ENCODE results near the gene UBE3A.
A peak's percentile ranks its signal among the peaks of the same experiment; 100 is the strongest.

UBE3A gene

DNA sequence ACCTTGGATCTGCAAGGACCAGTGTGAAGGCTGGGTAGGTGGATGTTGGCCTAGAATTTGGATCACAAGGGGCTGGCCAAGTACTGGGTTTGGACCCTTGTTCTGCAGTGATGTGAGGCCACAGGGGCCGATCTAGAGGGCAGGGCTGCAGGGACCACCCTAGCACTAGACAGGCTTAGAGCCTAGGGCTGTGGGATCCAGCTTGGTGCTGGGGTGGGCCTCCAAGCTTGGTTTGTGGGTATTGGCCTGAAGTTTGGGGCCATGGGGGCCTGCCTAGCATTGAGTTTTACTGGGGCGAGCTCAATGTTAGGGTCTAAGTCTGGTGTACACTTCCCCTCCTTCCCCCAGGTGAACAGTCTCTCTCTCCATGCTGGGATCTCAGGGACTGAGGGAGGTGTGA lies 36.5 kb downstream of the UBE3A start:
- DNase-seq: no peak

DNA sequence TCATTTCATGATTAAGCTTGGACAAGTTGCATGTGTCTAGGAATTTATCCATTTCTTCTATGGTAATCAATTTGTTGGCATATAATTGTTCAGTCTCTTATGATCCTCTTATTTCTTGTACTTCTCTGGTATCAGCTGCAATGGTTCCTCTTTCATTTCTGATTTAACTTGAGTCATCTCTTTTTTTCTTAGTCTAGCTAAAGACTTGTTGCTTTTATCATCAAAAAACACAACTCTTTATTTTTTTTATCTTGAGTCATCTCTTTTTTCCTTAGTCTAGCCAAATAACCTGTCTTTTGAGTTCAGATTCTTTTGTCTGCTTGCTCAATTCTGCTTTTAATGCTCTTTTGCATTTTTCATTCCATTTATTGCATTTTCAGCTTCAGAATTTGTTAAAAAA lies 37.3 kb downstream of the UBE3A start:
- DNase-seq: no peak

DNA sequence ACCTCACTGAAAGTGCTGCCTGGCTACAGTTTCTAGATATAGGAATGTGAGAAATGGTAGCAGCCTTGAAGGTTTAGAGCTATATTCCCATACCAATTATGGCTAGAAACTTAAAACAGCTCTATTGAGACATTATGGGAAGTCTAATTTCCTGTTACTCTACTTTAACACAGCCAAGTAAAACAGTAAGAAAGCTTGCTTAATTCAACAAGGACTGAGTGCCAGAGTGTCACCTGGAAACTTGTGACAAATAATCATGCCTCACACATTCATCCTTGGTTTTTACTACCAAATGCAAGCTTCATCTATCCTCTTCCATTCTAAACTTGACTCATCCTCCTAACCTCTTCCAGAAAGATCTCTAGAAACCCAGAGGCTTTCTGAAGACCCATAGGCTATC lies 41.7 kb downstream of the UBE3A start:
- no peak for DNase-seq

DNA sequence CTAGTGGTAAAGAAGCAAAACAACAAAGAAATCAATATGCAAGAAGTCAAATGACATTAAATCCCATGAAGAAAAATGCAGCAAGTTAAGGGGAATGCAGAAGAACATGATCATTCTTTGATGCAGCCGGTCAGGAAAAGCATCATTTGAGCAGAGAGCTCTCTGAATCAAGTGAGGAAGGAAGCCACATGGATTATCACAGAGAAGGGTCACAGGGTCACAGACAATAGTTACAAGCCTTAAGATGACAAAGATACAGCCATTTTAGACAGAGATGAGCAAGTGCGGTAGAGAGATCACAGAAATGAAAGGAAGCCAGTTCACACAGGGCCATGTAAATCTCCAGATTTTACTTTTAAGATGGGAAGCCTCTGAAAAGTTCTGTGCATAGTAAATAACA lies 43.9 kb downstream of the UBE3A start:
- no peak for DNase-seq

DNA sequence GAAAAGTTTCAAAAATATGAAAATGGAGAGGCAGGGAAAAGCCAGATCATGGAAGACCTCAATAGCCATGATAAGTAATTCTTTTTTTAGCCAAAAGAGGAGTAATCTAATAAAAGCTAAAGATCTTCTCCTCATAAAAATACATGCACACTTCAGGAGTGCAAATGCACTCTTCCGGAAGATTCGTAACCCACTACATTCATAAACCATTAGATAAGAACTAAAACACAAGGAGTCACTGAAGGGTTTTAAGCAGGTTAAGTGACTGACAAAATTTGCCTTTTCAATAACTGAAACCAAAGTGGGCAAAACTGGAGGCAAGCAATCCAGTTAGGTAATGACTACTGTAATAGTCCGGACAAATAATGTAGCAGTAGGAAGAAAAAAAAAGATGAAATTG lies 46.0 kb downstream of the UBE3A start:
- no peak for DNase-seq

DNA sequence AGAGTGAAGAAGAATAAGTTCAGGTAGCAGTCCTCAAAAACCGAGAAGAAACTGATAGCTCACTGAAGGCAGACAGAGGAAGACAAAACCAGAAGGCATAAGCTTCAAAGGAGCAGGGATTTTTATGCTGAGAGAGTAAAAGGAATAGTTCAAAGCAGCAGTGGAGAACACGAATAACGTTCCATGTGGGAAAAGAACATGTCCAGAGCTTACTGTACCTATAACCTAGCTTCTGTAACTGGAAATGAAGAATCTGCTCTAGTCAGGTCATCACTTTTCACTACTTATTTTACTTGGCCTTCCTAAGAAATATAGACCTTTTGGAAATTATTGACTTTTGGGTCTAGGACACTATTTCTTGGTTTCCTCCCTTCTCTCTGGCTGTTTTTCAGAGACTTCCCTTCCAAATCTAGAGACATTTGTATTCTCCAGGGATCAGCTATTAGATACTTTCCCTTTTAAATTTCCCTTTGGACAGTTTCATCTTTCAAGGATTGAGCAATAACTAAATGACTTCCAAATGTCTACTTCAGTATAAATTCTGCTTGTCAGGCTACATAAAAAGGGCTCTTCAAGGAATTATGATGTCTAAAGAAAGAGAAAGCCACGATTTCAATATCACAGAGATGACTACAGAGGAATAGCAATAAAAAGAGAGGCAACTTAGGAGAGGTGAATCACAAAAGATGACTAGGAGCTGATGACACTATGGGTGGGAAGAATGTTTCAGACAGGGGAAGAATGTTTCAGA lies 46.7 kb downstream of the UBE3A start:
- DNase-seq: no peak

DNA sequence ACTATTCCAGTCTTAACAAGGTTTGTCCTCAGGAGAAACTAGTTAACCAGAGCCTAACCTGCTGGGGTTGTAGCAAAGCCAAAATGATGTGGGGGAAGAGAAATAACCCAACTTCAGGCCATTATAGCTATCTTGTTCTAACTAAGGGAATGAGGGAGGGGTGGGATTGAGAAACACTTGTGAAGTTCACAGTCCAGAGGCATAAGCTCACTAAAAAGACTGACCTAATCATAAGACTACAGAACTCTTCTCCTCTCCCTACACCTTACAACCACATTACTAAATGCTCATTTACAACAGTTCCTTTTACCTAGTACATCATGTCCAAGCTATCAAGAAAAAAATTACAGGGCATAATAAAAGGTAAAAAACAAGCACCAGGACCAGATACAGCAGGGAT lies 52.8 kb downstream of the UBE3A start:
- no peak for DNase-seq

DNA sequence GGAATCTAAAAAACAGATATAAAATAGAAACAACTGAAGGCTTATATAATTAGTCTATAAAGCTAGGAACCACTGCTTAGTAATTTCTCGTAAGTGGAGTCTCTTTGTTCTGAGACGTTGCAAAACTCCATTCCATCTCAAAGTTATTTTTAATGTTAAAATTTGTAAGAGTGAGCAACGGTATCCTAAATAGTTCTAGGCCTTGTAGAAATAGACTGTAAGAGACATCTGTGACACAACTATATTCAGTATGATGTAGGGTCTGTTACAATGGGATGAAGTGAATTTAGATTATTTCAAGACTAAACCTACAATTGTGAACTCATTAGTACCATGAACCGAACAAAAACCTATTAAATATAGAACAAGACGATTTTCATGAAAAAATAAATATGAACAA lies 57.2 kb downstream of the UBE3A start:
- no peak for DNase-seq

DNA sequence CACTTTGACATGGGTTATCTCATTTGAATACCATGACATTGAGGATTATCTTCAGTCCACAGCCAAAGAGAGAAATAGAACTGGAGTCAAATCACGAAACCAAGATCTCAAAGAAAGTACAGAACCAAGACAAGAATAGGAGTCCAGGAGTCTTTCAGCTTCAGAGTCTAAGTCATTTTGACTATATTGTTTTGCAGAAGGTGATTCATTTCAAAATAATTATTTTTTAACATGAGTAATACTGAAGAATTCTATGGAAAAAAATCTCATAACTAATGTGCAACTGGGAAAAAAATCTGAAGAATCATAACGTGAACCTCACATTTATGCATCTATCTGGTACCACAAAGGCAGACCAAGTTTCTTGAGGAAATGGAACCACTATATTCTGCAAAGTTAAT lies 60.3 kb downstream of the UBE3A start:
- peak; percentile 33 for DNase-seq

DNA sequence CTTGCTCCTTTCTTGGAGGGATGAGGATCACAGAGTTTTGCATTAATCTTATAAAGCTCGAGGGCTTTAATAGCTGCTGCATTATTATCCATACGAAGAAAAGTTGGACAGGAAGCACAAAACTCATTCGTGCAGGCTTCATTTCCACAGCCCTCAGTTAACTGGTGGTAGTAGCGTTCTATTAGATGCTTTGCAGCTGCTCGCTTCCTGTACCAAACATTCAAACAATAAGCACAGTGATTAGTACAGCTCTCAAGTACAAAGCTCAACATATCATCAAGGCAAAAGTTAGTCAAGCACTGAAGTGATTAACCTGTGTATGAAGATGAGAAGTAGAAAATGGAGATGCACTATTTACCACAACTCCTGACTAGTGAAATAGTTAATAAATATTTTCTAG lies 63.3 kb downstream of the UBE3A start:
- DNase-seq: no peak

DNA sequence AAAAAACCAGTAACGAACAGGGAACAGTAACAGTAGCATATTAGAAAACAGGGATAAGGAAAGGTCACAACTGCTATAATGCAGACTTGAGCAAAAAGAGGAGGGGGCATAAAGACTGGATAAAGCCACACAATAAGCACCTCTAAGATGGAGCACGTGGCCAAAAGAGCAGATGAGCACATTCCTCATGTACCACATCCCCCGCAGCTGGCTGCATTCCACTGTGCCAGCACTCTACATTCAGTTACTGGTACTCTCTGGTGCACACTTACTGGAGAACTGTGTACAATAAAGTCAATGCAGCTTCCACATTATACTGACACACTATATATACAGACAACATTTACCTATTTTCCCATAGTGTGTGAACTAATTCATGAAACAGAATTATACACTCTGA lies 64.7 kb downstream of the UBE3A start:
- no peak for DNase-seq

DNA sequence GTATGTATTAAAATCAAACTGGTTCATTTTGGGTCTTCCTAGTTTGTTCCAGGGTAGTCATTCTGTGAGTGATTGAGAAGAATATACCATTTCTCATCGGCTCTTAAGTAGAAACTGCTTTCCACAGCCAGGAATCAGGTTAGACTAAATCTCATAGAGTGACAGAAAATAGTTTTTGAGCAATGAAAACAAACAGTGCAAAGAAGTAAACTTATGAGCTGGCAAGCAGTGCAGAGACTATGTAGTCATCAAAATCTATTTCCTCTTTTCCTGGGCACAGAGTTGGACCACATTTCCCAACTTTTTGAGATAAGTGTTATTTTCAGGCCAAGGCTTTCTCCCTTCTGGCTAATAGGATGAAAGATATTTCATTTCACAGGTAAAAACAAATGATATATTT lies 66.5 kb downstream of the UBE3A start:
- no peak for DNase-seq

DNA sequence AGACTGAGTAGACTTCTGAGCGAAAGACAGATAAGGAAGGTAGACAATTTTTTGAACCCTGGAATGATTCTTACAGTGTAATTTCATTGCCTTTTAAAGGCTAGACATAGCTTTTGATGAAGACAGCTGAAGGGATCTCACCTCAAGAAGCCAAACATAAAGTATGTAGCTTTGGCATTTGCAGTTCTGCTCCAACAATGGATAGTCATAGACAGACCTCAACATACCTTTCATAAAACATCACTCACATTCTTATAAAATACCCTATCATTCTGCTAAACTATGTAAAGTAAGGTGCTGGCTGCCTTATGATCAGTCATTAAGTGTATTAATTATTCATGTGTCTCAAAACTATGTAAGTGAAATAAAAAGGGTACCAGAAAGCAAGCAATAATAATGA lies 70.0 kb downstream of the UBE3A start:
- no peak for DNase-seq

DNA sequence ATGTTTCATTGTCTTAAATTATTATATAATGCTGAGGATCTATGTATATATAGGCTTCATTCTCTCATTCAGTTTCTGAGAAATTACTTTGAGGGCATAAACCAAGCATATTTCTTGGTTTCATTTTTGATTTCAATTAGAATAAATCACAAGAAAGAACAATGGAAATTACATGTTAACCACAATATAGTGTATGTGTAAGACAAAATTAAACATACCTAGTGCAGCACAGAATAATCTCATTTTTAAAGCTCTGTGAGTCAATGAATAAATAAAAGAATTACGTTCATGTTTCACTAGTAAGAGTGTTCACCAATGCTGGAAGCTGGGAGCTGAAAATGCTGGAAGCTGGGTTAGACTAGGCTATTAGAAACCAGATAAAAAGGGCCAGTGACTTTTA lies 72.8 kb downstream of the UBE3A start:
- DNase-seq: no peak

DNA sequence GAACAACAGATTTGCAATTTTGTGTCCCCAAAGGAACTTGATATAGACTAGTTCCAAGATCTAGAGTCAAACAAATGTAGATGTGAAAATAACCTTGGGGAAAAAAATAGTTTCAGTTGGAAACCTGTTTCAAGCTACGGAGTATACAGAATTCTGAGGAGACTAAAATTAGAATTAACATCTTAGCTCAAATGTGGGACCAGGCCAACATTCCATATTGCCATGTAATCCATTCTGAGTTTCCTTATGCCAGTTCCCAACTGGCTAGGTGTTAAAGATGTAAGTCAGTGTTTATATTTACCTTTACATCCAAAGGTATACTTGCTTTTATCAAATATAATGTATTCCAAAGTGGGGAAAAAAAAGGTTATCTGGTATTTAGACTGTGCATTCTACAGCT lies 76.3 kb downstream of the UBE3A start:
- DNase-seq: no peak

DNA sequence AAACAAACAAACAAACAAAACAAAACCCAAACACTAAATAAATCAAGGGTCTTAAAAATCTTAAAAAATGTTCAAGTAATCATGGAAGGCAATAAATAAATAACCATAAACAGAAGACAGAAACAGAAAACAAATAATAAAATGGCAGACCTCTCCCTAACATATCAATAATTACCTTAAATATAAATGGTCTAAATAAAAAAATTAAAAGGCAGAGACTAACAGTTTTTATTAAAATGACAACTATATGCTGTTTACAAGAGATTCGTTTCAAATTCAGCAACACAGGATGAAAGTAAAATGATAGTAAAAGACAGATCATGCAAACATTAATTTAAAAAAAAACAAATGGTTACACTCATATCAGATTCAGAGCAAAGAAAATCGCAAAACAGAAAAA lies 91.1 kb downstream of the UBE3A start:
- DNase-seq: no peak

DNA sequence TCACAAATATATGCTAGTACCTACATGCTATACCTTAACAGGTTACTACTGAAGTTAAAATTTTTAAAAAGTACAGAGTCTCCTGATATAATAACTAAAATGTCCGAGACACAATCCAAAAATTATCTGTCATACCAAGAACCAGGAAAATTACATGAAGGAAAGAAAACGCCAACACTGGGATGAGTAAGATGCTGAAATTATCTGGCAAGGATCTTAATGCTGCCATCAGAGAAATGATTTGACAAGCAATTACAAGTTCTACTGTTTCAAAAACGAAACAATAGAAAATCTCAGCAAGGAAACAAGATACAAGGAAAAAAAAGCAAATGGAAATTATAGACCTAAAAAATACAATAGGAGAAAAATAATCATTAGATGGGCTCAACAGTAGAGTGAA lies 92.5 kb downstream of the UBE3A start:
- no peak for DNase-seq

DNA sequence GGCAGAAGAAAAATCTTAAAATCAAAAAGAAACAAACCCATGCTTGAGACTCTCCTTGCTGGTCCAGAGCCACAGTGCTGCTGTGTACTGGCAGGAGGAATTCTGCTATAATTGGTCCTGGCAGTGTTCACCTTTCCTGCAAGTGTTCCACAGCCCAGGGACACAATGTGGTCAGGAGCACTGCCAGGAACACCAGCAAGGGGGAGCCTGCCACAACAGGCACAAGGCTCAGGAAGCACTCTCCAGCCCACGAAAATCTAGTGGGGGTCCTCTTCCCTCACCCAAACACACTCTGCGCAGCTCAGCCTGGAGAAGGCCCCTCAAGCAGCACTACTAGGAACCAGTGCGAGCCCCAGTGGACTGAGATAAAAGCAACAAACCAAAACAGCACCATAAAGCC lies 92.9 kb downstream of the UBE3A start:
- no peak for DNase-seq

DNA sequence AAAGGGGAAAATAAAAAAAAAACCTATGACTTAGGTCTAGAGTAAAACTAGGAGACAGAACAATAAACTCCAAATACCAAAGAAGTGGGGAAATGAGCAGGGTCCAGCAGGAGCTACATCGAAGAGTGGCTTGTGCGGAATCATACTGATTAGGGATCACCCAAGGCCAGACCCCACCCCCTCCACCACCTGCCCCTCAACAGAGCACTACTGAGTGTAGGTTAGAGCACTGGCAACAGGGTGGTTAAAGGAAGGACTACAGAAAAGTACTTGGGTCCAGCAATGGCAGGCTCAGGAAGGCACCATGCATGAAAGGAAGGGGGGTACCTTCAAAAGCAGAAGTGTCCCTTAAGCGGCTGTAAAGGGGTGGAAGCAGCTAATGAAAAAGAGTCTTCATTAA lies 96.2 kb downstream of the UBE3A start:
- no peak for DNase-seq

DNA sequence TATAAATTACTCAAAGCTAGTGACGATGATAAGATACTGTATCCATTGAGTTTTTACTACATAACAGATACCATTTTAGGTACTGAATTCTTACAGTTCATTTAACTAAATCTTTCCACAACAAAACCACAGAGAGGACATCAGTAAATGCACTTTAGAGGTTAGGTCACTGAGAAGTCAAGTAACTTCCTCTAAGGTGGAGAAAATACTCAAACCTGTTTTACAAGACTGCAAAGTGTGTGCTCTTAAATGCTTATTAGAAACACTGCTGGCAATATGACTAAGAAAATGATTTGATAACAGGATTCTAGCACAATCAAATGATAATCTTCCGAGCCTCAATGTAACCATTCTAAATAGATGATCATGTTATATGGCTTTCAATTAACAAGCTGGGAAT lies 99.4 kb downstream of the UBE3A start:
- DNase-seq: no peak

DNA sequence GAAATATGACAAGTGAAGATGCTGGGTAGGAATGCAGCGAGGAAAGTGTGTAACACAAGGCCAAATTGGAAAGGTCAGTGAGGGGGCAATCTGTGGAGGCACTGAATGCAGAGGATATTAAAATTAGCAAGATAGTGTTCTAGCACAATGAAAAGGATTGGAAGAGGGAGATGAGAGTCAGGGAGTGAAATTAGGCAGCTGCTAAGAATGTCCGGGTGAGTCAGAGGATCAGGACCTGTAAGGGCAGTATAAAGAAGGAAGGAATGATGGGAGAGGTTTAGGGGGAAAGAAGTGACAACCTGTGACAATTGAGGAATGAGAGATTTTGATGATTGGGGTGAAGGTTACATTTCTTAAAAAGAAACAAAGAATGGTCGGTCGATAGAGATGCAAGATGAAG lies 103.5 kb downstream of the UBE3A start:
- no peak for DNase-seq

DNA sequence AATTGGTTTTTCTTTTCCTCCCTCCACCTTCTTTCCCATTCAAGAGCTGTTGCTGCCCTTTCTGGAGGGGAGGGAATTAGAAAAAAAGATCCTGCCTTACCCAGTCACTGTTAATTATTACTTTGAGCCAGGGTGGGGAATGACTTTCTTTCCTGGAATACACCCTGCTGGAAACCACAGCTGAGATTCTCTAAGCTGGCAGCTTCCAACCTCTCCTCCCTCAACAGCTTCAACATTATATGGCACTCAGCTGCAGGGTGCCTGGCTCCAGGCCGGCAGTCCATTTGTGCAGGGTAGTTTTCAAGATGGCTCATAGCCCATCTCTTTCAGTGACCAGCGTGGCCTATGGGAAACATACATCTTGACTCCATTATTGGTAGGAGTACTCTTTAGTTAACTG lies 105.8 kb downstream of the UBE3A start:
- no peak for DNase-seq

DNA sequence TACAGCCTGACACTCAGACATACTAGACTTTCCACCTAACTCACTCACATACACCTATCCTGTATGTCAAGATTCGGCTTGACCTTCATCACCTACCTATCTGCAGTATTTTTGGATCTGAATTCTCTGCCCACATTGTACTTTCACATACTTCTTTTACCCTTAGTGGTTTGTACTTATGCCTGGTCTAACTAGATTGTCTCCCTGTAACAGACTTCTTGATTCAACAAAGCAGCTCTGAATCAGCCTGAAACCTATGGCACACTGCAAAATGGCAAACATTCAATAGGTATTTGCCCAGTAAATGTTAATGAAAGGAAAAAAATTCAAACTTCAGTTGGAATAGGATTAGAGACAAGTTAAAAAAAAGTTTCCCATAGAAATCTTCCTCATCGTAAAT lies 106.5 kb downstream of the UBE3A start:
- no peak for DNase-seq

DNA sequence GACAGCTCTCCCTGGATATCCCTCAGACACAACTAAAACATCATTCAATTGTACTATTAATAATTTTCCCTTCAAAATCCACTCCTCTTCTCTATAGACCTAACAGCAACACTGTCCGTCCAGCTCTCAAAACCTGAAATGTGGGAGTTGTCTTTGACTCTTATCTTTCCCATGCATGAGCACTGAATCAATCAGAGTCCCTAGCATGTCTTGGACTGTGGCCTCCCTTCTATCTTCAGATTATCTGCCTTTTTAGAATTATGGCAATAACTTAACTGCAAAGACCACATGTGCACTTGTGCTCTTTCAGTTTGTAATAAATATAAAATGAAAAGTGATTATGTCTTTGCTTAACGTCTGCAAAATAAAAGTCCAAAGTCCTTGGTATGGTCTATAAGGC lies 107.0 kb downstream of the UBE3A start:
- no peak for DNase-seq

DNA sequence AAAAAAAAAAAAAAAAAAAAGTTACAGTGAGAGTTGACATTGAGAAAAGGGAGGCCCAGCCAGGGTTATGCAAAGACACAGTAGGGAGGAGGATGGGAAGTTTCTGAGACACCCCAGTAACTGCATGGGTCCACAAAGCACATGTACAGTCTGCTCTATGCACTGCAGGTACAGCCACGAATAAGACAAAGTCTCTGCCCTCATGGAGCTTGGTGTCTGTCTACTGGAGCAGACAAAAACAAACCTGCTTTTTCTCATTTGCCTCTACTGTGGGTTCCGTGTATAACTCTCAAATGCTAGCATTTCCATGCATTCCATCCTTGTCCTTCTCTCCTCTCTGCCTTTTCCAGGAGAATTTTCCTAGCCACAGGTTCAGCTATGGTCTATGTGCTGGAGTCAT lies 107.4 kb downstream of the UBE3A start:
- DNase-seq: no peak

DNA sequence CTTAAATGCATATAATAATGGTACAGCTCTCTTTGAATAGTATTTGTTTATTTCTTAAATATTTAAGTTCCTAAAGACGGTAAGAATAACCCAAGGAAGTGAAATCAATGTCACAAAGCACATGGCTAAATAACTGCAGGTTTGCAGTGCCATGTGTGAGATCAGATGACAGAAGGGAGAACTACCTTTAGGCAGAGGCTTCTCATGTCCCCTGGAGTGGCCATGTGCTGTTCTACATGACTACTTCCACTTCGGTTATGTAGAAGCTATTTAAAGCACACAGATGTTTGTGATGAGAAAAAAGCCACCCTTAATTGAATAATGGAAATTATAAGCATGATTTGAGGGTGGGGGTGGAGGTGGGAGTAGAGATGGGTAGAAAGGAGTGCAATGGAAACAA lies 109.1 kb downstream of the UBE3A start:
- DNase-seq: no peak

Measured in activated CD4-positive, alpha-beta T cell treated with anti-CD3 and anti-CD28 coated beads, Interleukin-2, Interleukin-6, amounts not matched to agents 100 ng/mL and 50 ng/mL, durations not matched to agents 16 hours and 8 hours (primary cell).